GM19397 (cell line): ENCODE data around the gene TCERG1.

ENCODE experiments used
- ATAC-seq: cut with Tn5 transposase; IDR thresholded peaks from one replicate; pipeline ENCODE4 v1.9.1; 2021; ENCODE audit warnings: mild to moderate bottlenecking, moderate library complexity; ENCODE audit not compliant: unreplicated experiment

The TCERG1 gene

GRCh38 chr5:146446861-146447733, at the start of gene TCERG1:
TCERG1 (plus strand) TSS chr5:146447333; CDS start chr5:146447350, 17 bp downstream.
- peak; percentile 94 for ATAC-seq

DNA sequence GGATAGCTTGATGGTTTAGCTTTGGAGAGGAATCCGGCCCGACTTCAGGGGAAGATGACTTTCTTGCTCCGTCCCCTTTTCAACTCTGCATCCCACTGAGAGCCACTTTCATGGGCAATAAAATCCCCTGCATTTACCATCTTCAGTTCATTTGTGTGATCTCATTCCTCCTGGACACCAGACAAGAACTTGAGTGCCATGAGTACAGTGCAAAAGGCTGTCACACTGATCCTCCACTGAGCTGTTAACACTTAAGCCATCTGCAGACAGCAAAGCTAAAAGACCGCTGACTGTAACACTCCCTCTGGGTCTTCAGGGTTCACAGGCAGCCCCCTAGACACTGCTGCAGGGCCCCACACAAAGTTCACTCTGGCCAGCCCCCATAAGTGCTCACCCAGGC, 48.3 kb upstream of the TCERG1 start:
- ATAC-seq = no peak

GRCh38 chr5:146399481-146399880, 47.7 kb upstream of the TCERG1 start:
- ATAC-seq = no peak

GRCh38 chr5:146400201-146400600, 46.9 kb upstream of the TCERG1 start:
- ATAC-seq = no peak

DNA sequence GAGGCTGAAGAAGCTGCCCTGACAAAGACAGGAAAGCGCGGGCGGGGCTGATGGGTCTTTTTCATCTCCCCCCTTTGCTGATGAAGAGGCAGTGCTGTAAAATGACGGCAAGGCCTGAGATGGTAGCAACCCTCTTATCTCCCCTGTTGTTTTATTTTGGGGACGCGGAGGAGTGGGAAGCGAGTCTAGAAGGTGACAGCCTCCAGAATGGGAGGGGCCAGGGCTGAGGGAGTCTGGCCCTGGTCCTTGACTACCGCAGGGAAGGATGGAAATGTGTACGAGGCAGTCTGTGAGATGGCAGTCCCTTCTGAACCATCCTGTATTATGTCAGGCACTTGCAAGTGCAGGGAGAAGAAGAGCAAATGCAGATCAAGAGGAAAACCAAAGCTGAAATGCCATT, 46.1 kb upstream of the TCERG1 start:
- ATAC-seq = no peak

DNA sequence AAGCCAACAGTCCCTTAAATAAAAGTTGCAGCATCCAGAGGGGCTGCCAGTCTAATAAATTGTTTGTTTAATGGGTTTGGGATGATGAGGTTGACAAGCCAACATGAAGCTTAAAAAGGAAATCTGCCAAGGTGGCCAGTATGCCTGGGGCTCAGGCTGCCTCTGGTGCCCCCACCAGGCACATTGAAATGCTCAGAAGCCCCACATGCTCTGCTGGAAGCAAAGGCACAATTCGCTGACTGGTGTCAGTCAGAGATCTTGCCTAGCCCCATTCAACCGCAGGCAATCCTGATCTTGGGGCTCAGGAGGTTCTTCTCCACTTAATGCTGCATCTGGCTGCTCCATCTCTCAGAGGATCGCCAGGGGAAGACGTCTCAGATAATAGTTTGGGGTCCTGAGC, 44.2 kb upstream of the TCERG1 start:
- no peak for ATAC-seq

GRCh38 chr5:146409054-146409671, 38.0 kb upstream of the TCERG1 start:
- ATAC-seq = no peak

DNA sequence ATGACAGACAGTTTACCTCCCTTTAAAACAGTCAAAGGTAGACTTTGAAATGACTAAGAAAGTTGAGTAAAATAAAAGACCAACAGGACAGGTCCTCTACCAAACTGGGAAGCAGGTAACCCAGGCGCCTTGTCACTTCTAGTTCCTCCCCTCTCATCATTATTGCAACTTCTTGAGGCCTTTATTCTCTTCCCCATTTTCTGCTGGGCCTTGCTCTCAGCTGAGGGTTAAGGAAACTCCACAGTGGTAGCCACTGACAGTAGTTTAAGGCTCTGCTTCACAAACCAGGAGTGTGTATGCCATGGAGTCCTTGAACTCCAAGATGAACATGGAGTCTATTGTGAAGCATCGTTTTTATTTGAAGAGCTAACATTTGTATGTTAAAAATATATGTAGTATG, 36.9 kb upstream of the TCERG1 start:
- ATAC-seq = no peak

- ATAC-seq = no peak
Measured at GRCh38 chr5:146419696-146420095, 27.4 kb upstream of the TCERG1 start.

DNA sequence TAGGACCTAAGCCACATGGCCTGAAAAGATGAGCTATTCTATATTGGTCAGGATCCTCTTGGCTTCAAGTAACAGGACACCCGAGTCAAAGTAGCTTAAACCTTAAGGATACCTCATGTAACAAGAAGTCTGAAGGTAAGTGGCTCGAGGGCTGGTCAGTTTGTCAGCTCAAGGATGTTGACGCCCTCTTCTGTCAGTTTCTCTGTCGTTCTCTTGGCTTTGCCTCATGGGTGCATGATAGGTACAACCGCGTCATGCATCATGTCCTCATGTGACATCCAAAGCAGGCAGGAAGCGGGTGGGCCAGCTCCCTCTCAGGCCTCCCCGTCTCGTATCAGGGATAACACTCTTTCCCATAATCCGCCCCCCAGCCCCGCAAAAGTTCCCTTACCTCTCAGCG, 22.1 kb upstream of the TCERG1 start:
- ATAC-seq = no peak

- ATAC-seq = no peak
Measured at GRCh38 chr5:146426305-146426704, 20.8 kb upstream of the TCERG1 start.

DNA sequence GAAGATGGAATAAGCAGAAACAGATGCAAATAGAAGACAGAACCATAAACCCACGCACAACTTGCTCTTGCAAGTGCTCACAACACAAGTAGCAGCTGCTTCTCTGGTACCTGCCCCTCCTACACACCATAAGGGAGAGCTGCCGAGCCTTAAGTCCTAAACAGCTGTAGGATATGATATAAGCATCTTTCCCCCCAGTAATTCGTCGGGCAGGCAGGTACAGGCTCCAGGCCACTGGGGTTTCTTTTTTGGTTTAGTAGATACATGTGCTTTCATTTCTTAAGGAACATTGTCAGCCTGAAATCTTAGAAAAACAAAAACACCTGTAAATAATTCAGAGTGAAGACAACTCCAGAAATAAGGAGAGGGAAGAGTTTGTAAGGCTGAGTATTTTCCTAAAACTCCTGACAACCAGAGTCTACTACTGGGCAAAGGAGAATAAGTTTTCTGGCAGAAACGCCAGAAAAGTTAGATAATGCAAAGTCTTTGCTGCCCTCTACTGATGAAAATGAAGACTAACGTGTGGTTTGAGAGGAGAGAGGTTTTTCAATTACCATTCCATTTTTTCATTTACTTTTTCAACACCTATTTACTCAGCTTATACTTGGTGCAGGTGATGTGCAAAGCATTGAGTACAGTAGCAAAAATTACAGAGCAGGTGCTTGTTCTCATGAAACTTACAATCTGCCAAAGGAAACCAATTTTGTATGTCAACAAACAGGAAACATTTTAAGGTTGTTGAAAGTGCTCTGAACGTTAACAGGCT, 20.1 kb upstream of the TCERG1 start:
- ATAC-seq = no peak

DNA sequence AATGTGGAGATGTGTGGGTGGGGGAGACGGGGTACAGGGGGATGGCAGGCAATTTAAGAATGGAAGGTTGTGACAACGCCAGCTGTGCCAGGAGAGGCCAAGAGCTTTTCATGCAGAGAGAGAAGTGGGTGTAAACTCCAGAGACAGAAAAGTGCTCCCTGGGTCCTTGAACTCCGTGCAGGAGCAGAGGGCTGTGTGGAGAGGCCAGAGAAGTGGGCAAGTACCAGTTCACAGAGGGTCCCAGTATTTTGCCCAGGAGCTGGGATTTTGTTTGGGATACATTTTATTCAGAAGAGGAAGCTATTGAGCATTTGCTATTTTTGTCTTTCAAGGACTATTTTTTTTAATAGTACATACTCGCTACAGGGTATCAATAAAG, 19.5 kb upstream of the TCERG1 start:
- ATAC-seq = no peak

- ATAC-seq = no peak
Measured at GRCh38 chr5:146428658-146429057, 18.5 kb upstream of the TCERG1 start.

DNA sequence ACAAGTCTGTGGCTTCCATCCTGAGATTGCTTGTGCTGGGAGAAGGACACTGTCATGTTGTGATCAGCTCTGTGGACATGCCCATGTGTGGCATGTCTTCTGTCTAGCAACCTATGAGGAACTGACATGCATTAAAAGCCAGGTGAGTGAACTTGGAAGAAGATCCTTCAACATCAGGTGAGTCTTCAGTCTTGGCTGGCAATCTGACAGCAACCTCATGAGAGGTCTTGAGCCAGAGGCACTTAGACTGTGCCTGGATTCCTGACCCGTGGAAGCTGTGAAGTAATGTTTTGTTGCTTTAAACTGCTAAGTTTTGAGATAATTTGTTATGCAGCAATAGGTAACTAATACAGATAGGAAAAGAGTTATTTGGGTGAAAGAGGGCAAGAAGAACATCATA, 6.8 kb upstream of the TCERG1 start:
- ATAC-seq = no peak

- ATAC-seq = no peak
Measured at GRCh38 chr5:146440870-146441495, 6.2 kb upstream of the TCERG1 start.

GRCh38 chr5:146441896-146442295, 5.2 kb upstream of the TCERG1 start:
- no peak for ATAC-seq

DNA sequence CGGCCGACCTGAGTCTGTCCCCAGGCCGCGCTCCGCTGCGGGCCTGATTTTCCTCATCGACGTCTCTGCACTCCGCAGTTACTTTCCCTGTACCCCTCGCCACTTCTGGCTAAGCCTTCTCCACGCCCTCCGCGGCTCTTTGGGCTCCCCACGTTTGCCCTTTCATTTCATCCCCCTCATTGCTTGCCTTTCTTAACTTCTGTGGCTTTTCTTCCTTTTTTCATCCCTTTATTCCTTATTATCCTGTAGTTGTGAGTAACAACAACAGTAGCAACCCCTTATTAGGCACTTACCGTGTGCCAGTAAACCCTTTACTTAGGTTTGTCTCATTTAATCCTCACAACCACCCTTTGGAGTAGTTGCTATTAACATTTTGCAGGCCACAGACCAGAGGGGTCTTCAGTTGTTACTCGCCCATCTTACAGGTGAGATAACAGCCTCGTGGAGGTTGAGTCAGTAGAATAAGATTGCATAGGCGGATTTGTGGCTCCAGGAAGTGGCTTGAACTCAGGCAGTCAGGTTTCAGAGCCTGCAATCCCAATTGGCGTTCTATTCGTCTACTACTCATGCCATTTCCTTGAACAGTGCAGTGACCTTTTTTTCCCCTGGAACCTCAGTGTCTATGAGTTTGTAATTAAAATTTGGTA, 724 bp downstream of the TCERG1 start:
- ATAC-seq = peak; percentile 24

DNA sequence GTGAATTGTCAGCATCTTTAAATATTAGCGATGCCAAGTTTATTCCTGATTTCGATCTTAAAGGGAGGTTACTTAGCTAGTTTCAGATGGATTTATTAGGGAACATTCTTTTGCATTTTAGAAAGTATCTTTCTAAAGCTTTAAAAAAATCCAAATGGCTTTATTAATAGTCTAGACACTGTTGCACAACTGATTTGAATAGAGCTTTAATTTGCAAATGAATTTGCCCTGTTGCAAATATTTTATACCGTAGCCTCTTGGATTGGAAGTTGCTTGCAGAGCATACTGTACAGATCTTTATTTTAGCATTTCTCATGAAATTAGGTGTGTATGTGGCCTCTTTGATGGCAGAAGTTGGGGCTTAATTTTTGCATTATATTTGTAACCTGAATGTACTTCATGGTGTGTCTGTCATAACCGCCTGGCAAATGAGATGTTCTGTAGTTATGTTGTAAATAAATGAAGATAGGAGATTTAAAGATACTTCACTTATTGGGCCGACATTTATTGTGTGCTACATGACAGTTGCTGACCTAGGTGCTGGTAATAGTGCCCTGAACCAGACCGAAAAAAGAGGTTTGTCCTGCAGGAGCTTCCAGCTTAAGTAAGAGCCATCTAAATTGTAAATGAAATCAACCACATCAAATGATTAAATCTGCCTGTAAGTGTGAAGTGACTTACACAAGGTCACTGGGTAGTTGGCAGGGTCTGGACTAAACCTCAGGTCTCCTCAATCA, 1.8 kb downstream of the TCERG1 start:
- no peak for ATAC-seq

GRCh38 chr5:146450002-146450401, 2.9 kb downstream of the TCERG1 start:
- ATAC-seq = no peak
